Panc1 (cell line): ENCODE measurements around the gene PAX7.

Experiments
- TCF7L2 ChIP-seq: IDR thresholded peaks from 2 replicates; pipeline ENCODE4 v1.6.1; 2011; ENCODE audit warnings: mild to moderate bottlenecking, low read depth, low read length, inconsistent platforms
- TF ChIP-seq, protein P1 (sequence below): fragments of 450-650 bp; IDR thresholded peaks from 2 replicates; pipeline ENCODE4 v1.5.1; 2017; ENCODE audit warnings: mild to moderate bottlenecking

DNA sequence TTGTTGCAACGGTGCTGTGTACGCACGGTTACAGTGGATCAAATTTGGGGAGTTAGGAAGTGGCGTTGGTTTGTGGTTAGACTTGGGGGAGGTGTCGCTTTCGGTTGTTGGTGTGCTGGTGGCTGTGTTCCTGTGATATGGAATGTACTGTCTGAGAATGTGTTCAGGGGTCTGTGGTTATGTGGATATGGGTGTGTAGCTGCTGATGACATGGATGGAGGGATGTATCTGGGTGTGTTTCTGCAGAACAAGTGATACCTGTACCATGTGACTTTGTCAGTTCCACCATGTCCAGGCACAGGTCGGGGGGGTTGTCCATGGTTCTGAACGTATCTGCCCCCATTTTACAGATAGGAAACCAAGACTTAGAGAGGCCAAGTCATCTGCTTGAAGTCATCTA lies 22.7 kb downstream of the PAX7 start:
- TF ChIP-seq, protein P1, sequence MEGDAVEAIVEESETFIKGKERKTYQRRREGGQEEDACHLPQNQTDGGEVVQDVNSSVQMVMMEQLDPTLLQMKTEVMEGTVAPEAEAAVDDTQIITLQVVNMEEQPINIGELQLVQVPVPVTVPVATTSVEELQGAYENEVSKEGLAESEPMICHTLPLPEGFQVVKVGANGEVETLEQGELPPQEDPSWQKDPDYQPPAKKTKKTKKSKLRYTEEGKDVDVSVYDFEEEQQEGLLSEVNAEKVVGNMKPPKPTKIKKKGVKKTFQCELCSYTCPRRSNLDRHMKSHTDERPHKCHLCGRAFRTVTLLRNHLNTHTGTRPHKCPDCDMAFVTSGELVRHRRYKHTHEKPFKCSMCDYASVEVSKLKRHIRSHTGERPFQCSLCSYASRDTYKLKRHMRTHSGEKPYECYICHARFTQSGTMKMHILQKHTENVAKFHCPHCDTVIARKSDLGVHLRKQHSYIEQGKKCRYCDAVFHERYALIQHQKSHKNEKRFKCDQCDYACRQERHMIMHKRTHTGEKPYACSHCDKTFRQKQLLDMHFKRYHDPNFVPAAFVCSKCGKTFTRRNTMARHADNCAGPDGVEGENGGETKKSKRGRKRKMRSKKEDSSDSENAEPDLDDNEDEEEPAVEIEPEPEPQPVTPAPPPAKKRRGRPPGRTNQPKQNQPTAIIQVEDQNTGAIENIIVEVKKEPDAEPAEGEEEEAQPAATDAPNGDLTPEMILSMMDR, result no peak
- no peak for TF ChIP-seq TCF7L2
